ENCODE results near the gene SIN3B.

Gene SIN3B

DNA sequence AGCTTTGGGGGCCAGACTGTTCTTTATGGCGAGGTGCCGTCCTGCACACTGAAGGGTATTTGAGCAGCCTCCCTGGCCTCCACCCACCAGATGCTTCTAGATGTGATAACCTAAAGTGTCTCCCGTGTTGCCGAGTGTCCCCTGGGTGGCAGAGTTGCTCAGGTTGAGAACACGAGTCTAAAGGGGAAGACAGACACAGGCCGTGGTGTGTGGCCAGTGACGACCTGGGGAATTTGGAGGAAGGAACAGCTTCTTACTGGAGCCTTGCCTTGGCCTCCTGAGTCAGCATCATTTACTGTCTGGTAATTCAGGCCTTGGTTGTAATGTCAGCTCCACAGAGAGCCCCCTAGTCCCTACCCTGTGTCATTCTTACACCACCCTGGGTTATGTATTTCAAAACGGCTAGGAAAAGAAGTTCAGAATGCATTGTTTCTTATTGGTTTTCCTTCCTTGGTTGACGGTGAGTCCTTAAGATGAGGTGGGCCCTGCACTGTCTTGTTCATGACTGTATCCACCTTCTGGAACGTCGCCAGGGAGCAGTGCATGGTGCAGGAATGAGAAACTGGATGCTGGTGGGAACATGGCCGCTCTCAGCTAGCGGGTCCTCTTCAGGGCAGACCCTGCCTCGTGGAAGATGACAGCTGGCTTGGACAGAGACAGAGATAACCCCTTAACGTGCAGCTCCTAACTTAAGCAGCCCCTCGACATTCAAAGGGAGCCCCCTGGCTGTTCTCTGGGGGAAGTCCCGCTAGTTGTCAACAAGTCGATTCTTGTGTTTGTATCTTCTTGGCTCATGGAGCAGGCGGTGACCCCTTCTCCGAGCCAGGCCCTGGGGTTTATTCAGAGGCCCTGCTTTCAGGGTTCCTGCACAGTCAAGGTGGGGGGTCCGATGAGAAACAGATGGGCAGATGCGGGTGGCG is 7.2 kb downstream of the SIN3B start:
- peak overlapping the region; percentile 40 for H3K4me2 ChIP-seq (ENCODE audit: low read depth, low read length, poor library complexity, severe bottlenecking)
- H3K27me3 ChIP-seq (ENCODE audit: insufficient read depth, low read length, poor library complexity, severe bottlenecking) = no peaks in the 10 kb centered on the region
- H3K79me2 ChIP-seq (ENCODE audit: insufficient read depth, low read length) = peaks cover under 1% of the 10 kb centered on the region; the same call in 1 of the 2 replicates
- H3K36me3 ChIP-seq (ENCODE audit: insufficient read depth, low read length) = peaks cover 10% of the 10 kb centered on the region; the same call in 1 of the 2 replicates
- H3K4me1 ChIP-seq (ENCODE audit: insufficient read depth, low read length, poor library complexity, severe bottlenecking) = peaks cover 5% of the 10 kb centered on the region
- H3K9ac ChIP-seq (ENCODE audit: low read depth, low read length, poor library complexity, severe bottlenecking) = no peak overlapping the region
- H3F3A ChIP-seq (ENCODE audit: low read depth) = no peaks in the 10 kb centered on the region
- H3K9me3 ChIP-seq (ENCODE audit: insufficient read depth, low read depth, low read length) = no peaks in the 10 kb centered on the region
- H2AFZ ChIP-seq (ENCODE audit: low read length) = no peak overlapping the region
- no peaks in the 10 kb centered on the region for H3K9me2 ChIP-seq (replicated peaks; ENCODE audit: low read depth, low read length)
- H3K4me3 ChIP-seq (ENCODE audit: low read length, poor library complexity, severe bottlenecking) = no peak overlapping the region
- no peaks in the 10 kb centered on the region for H4K20me1 ChIP-seq (ENCODE audit: insufficient read depth, low read length, poor library complexity, severe bottlenecking)
- no peak for TF ChIP-seq EZH2phosphoT487 (IDR thresholded peaks at IDR 0.05; ENCODE audit: borderline replicate concordance)
- TF ChIP-seq, protein P1, sequence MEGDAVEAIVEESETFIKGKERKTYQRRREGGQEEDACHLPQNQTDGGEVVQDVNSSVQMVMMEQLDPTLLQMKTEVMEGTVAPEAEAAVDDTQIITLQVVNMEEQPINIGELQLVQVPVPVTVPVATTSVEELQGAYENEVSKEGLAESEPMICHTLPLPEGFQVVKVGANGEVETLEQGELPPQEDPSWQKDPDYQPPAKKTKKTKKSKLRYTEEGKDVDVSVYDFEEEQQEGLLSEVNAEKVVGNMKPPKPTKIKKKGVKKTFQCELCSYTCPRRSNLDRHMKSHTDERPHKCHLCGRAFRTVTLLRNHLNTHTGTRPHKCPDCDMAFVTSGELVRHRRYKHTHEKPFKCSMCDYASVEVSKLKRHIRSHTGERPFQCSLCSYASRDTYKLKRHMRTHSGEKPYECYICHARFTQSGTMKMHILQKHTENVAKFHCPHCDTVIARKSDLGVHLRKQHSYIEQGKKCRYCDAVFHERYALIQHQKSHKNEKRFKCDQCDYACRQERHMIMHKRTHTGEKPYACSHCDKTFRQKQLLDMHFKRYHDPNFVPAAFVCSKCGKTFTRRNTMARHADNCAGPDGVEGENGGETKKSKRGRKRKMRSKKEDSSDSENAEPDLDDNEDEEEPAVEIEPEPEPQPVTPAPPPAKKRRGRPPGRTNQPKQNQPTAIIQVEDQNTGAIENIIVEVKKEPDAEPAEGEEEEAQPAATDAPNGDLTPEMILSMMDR (conservative IDR thresholded peaks at IDR 0.05; ENCODE audit: low read length) = peak; percentile 49

DNA sequence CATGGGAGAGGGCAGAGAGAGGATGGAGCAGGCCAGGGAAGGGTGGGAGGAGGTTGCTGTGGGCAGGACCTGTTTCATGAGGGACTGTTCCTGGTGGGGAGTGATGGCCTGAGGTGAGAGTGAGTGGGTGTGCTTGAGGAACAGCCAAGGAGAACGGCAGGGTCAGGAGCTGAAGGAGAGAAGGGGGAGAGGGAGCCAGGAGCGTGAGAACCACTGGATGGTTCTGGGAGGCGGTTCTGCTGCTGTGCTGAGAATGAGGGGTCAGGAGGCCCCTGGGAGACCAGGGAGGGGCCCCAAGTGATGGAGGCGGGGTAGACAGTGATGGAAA is 7.8 kb downstream of the SIN3B start:
- Histone ChIP-seq H2AFZ (ENCODE audit: low read length) (no peak overlapping the region), H3K79me2 (ENCODE audit: insufficient read depth, low read length) (no peaks in the 10 kb centered on the region; the same call in 1 of the 2 replicates), H4K20me1 (ENCODE audit: insufficient read depth, low read length, poor library complexity, severe bottlenecking) (no peaks in the 10 kb centered on the region), H3K9ac (ENCODE audit: low read depth, low read length, poor library complexity, severe bottlenecking) (no peak overlapping the region), H3K9me2 (replicated peaks; ENCODE audit: low read depth, low read length) (no peaks in the 10 kb centered on the region), H3K4me3 (ENCODE audit: low read length, poor library complexity, severe bottlenecking) (no peak overlapping the region), H3K4me2 (ENCODE audit: low read depth, low read length, poor library complexity, severe bottlenecking) (no peak overlapping the region), H3K9me3 (ENCODE audit: insufficient read depth, low read depth, low read length) (no peaks in the 10 kb centered on the region), H3K27me3 (ENCODE audit: insufficient read depth, low read length, poor library complexity, severe bottlenecking) (no peaks in the 10 kb centered on the region), H3K4me1 (ENCODE audit: insufficient read depth, low read length, poor library complexity, severe bottlenecking) (peaks cover 5% of the 10 kb centered on the region), H3F3A (ENCODE audit: low read depth) (no peaks in the 10 kb centered on the region), H3K36me3 (ENCODE audit: insufficient read depth, low read length) (peaks cover 16% of the 10 kb centered on the region; the same call in 1 of the 2 replicates)
- TF ChIP-seq, protein P1 (conservative IDR thresholded peaks at IDR 0.05; ENCODE audit: low read length) = no peak
- TF ChIP-seq EZH2phosphoT487 (IDR thresholded peaks at IDR 0.05; ENCODE audit: borderline replicate concordance) = no peak

DNA sequence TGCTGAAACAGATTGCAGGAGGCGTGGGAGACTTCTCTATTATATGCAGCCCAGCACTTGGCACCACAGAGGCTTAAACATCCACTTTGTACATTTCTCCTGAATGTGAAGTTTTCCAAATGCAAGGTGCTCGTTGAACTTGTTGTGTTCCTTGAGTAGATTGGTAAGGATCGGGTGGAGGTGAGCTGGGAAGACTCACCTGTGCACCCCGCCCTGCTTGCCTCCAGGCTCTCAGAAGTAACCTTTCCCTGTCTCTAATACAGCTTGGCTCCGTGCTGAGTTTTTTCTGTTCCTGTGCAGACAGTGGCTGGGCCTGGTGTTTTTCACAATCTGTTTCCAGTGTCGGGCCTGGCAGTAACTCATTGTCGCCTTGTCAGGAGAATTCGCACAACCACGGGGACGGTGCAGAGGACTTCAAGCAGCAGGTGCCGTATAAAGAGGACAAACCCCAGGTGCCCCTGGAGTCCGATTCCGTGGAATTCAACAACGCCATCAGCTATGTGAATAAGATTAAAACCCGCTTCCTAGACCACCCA is 12.3 kb downstream of the SIN3B start:
- Histone ChIP-seq H3K9ac (ENCODE audit: low read depth, low read length, poor library complexity, severe bottlenecking) (no peak overlapping the region), H3K27me3 (ENCODE audit: insufficient read depth, low read length, poor library complexity, severe bottlenecking) (no peaks in the 10 kb centered on the region), H3F3A (ENCODE audit: low read depth) (no peaks in the 10 kb centered on the region), H3K4me2 (ENCODE audit: low read depth, low read length, poor library complexity, severe bottlenecking) (no peak overlapping the region), H2AFZ (ENCODE audit: low read length) (no peak overlapping the region), H3K4me1 (ENCODE audit: insufficient read depth, low read length, poor library complexity, severe bottlenecking) (peaks cover 1% of the 10 kb centered on the region), H3K79me2 (ENCODE audit: insufficient read depth, low read length) (no peaks in the 10 kb centered on the region; the same call in 1 of the 2 replicates), H3K9me2 (replicated peaks; ENCODE audit: low read depth, low read length) (no peaks in the 10 kb centered on the region), H3K36me3 (ENCODE audit: insufficient read depth, low read length) (peaks cover 41% of the 10 kb centered on the region; the same call in 1 of the 2 replicates), H4K20me1 (ENCODE audit: insufficient read depth, low read length, poor library complexity, severe bottlenecking) (no peaks in the 10 kb centered on the region), H3K9me3 (ENCODE audit: insufficient read depth, low read depth, low read length) (no peaks in the 10 kb centered on the region), H3K4me3 (ENCODE audit: low read length, poor library complexity, severe bottlenecking) (no peak overlapping the region)
- TF ChIP-seq, protein P1 (conservative IDR thresholded peaks at IDR 0.05; ENCODE audit: low read length) = no peak
- no peak for TF ChIP-seq EZH2phosphoT487 (IDR thresholded peaks at IDR 0.05; ENCODE audit: borderline replicate concordance)

Measured in Loucy (cell line).